SU-DHL-6 (cell line): ENCODE measurements around the gene KDM4B.

Experiments used
- H2AFZ ChIP-seq: fragments of 200-600 bp; sonication (generic); 2 replicates; pipeline ENCODE4 v1.6.1; 2014; ENCODE audit warnings: low read depth, mild to moderate bottlenecking, moderate library complexity, mixed read lengths, antibody characterized with exemption, low read length; ENCODE audit not compliant: severe bottlenecking
- H3F3A ChIP-seq: fragments of 200-600 bp; shearing (Covaris generic); 2 replicates; pipeline ENCODE4 v1.6.0; 2016; ENCODE audit warnings: antibody characterized with exemption, mild to moderate bottlenecking; ENCODE audit not compliant: insufficient read depth
- H3K27ac ChIP-seq: fragments of 200-600 bp; sonication (generic); 2 replicates; pipeline ENCODE4 v1.5.1; 2016; ENCODE audit warnings: low read depth, mild to moderate bottlenecking, low read length, moderate library complexity, mixed read lengths
- H3K27me3 ChIP-seq: fragments of 200-600 bp; sonication (generic), shearing (Covaris generic); 2 replicates; pipeline ENCODE4 v1.6.0; 2014; ENCODE audit warnings: mild to moderate bottlenecking, low read length
- H3K36me3 ChIP-seq: fragments of 200-600 bp; sonication (generic); 2 replicates; pipeline ENCODE4 v1.6.1; 2014; ENCODE audit warnings: mild to moderate bottlenecking, low read length, mixed read lengths
- H3K4me2 ChIP-seq: fragments of 300-600, 200-600 bp; shearing (Covaris generic), sonication (generic); 2 replicates; pipeline ENCODE4 v1.6.0; 2014; ENCODE audit warnings: low read length, low read depth, mild to moderate bottlenecking; ENCODE audit not compliant: poor library complexity, severe bottlenecking
- H3K4me3 ChIP-seq: fragments of 200-600 bp; sonication (generic); 2 replicates; pipeline ENCODE4 v1.5.1; 2014; ENCODE audit warnings: antibody characterized with exemption, low read length, mild to moderate bottlenecking, mixed read lengths; ENCODE audit not compliant: insufficient read depth, poor library complexity, severe bottlenecking
- H3K79me2 ChIP-seq: fragments of 200-600 bp; sonication (generic); 2 replicates; pipeline ENCODE4 v1.6.1; 2014; ENCODE audit warnings: mild to moderate bottlenecking, low read length, moderate library complexity; ENCODE audit not compliant: insufficient read depth
- H3K9ac ChIP-seq: fragments of 200-600 bp; sonication (generic); 2 replicates; pipeline ENCODE4 v1.7.0; 2014; ENCODE audit warnings: mild to moderate bottlenecking, low read length
- H3K9me2 ChIP-seq: fragments of 200-600 bp; sonication (generic); replicated peaks from 2 replicates; pipeline ENCODE4 v1.6.1; 2014; ENCODE audit warnings: low read length; ENCODE audit not compliant: insufficient read depth
- H3K9me3 ChIP-seq: fragments of 200-600 bp; sonication (generic); 2 replicates; pipeline ENCODE4 v1.6.1; 2014; ENCODE audit warnings: low read length, mixed read lengths; ENCODE audit not compliant: insufficient read depth
- H4K20me1 ChIP-seq: fragments of 200-600 bp; sonication (generic); 2 replicates; pipeline ENCODE4 v1.6.1; 2014; ENCODE audit warnings: low read depth, mild to moderate bottlenecking, antibody characterized with exemption, low read length, moderate library complexity, mixed read lengths
- EZH2phosphoT487 ChIP-seq: fragments of 200-600 bp; sonication (generic), shearing (Covaris generic); conservative IDR thresholded peaks from 2 replicates; pipeline ENCODE4 v1.6.1; 2018; ENCODE audit warnings: mild to moderate bottlenecking, antibody characterized with exemption, low read length, moderate library complexity, mixed read lengths
- TF ChIP-seq, protein P1 (sequence below): fragments of 200-600 bp; sonication (generic); IDR thresholded peaks from one replicate; pipeline ENCODE4 v1.5.1; 2017; ENCODE audit warnings: antibody characterized with exemption, mild to moderate bottlenecking, low read length, moderate library complexity; ENCODE audit not compliant: insufficient read depth, poor library complexity, severe bottlenecking

KDM4B gene

GRCh38 chr19:4983346-4984105, 14.6 kb downstream of the KDM4B start:
- no peaks in the 10 kb centered on the region for H3K9me3 ChIP-seq
- H3K4me2 ChIP-seq = no peak overlapping the region
- TF ChIP-seq EZH2phosphoT487 = no peak
- TF ChIP-seq, protein P1, sequence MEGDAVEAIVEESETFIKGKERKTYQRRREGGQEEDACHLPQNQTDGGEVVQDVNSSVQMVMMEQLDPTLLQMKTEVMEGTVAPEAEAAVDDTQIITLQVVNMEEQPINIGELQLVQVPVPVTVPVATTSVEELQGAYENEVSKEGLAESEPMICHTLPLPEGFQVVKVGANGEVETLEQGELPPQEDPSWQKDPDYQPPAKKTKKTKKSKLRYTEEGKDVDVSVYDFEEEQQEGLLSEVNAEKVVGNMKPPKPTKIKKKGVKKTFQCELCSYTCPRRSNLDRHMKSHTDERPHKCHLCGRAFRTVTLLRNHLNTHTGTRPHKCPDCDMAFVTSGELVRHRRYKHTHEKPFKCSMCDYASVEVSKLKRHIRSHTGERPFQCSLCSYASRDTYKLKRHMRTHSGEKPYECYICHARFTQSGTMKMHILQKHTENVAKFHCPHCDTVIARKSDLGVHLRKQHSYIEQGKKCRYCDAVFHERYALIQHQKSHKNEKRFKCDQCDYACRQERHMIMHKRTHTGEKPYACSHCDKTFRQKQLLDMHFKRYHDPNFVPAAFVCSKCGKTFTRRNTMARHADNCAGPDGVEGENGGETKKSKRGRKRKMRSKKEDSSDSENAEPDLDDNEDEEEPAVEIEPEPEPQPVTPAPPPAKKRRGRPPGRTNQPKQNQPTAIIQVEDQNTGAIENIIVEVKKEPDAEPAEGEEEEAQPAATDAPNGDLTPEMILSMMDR = no peak
- H3K79me2 ChIP-seq = peaks cover 6% of the 10 kb centered on the region; the same call in 1 of the 2 replicates
- no peaks in the 10 kb centered on the region for H3K27me3 ChIP-seq
- H3F3A ChIP-seq = no peaks in the 10 kb centered on the region
- H4K20me1 ChIP-seq = 0 out of 2 replicates have a peak, but pooled peaks cover 7% of the 10 kb centered on the region
- H3K27ac ChIP-seq = no peak overlapping the region
- no peak overlapping the region for H3K4me3 ChIP-seq
- H2AFZ ChIP-seq = no peak overlapping the region
- no peak overlapping the region for H3K9ac ChIP-seq
- H3K9me2 ChIP-seq = no peaks in the 10 kb centered on the region
- H3K36me3 ChIP-seq = no peaks in the 10 kb centered on the region

GRCh38 chr19:4984106-4984380, 15.1 kb downstream of the KDM4B start:
- Histone ChIP-seq H3K4me3 (no peak overlapping the region), H3K79me2 (peaks cover 6% of the 10 kb centered on the region; the same call in 1 of the 2 replicates), H3K9ac (no peak overlapping the region), H3K4me2 (no peak overlapping the region), H2AFZ (no peak overlapping the region), H3K27ac (no peak overlapping the region), H3K36me3 (no peaks in the 10 kb centered on the region), H3F3A (no peaks in the 10 kb centered on the region), H3K9me2 (no peaks in the 10 kb centered on the region), H3K27me3 (no peaks in the 10 kb centered on the region), H4K20me1 (0 out of 2 replicates have a peak, but pooled peaks cover 7% of the 10 kb centered on the region), H3K9me3 (no peaks in the 10 kb centered on the region)
- TF ChIP-seq EZH2phosphoT487 = no peak
- TF ChIP-seq, protein P1 = no peak

DNA sequence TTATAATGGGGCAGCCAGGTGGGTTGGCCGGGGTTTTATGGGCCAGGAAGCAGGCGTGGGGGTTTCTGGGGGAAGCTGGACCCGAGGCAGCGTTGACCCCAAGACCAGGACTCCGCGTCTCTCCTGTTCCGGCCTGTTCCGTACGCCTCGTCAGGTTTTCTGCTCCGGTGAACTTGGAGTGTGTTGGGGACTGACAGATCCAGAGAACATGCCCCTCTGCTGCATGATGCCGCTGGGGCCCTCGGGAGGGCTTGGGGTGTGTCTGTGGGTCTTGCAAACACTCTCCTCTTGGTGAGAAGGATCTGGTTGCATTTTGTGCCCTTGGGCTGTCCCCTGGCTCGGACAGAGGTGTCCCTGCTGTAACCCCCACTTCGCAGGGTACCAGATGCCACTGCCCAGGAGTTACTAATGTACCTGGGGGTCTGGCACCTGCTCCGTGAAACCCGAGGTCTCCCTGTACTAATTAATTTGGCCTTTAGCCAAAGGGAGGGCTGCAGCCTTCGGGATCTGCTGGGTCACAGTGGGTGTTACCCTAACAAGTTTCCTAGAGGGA, 15.6 kb downstream of the KDM4B start:
- Histone ChIP-seq H3K9ac (no peak overlapping the region), H3K36me3 (no peaks in the 10 kb centered on the region), H3K27ac (no peak overlapping the region), H3K4me3 (no peak overlapping the region), H3K4me2 (no peak overlapping the region), H3K9me3 (no peaks in the 10 kb centered on the region), H3F3A (no peaks in the 10 kb centered on the region), H3K79me2 (peaks cover 6% of the 10 kb centered on the region; the same call in 1 of the 2 replicates), H3K27me3 (no peaks in the 10 kb centered on the region), H3K9me2 (no peaks in the 10 kb centered on the region), H2AFZ (no peak overlapping the region), H4K20me1 (0 out of 2 replicates have a peak, but pooled peaks cover 7% of the 10 kb centered on the region)
- TF ChIP-seq, protein P1 = no peak
- no peak for TF ChIP-seq EZH2phosphoT487
